ENCODE data around the gene S100A8.
"Not testable (repeated sequence)": the region's sequence is repeated elsewhere in the genome, so short reads cannot be mapped to it uniquely, and the experiment has no call there.

S100A8 gene

GRCh38 chr1:153347856-153348255 lies 43.0 kb downstream of the S100A8 start:
- DNase-seq (ENCODE audit: low read depth in 2 of 2): no peak

GRCh38 chr1:153347049-153347448 lies 43.8 kb downstream of the S100A8 start:
- DNase-seq (ENCODE audit: low read depth in 2 of 2): not testable (repeated sequence)

- DNase-seq (ENCODE audit: low read depth in 2 of 2): no peak
Measured at GRCh38 chr1:153346077-153346723, 44.7 kb downstream of the S100A8 start.

- DNase-seq (ENCODE audit: low read depth in 2 of 2): no peak
Measured at GRCh38 chr1:153345187-153346076, 45.4 kb downstream of the S100A8 start.

GRCh38 chr1:153344718-153345025 lies 46.2 kb downstream of the S100A8 start:
- DNase-seq (ENCODE audit: low read depth in 2 of 2): no peak

- DNase-seq (ENCODE audit: low read depth in 2 of 2): no peak
Measured at GRCh38 chr1:153343811-153344717, 46.8 kb downstream of the S100A8 start.

GRCh38 chr1:153343040-153343681 lies 47.7 kb downstream of the S100A8 start:
- DNase-seq (ENCODE audit: low read depth in 2 of 2): no peak

- no peak for DNase-seq (ENCODE audit: low read depth in 2 of 2)
Measured at GRCh38 chr1:153342178-153342577, 48.7 kb downstream of the S100A8 start.

- no peak for DNase-seq (ENCODE audit: low read depth in 2 of 2)
Measured at GRCh38 chr1:153341431-153341934, 49.4 kb downstream of the S100A8 start.

GRCh38 chr1:153340356-153340755 lies 50.5 kb downstream of the S100A8 start:
- no peak for DNase-seq (ENCODE audit: low read depth in 2 of 2)
